22Rv1 (cell line): ENCODE data around the gene BATF3.
"Not testable (repeated sequence)": the region's sequence is repeated elsewhere in the genome, so short reads cannot be mapped to it uniquely, and the experiment has no call there.

Experiments used
- H3K27ac ChIP-seq: fragments of 450-650 bp; 2 replicates; pipeline ENCODE4 v1.5.1; 2017
- ZFX ChIP-seq: fragments of 450-650 bp; IDR thresholded peaks from 2 replicates; pipeline ENCODE4 v1.6.1; 2017; ENCODE audit warnings: antibody characterized with exemption, borderline replicate concordance
- TF ChIP-seq, protein P1 (sequence below): fragments of 450-650 bp; IDR thresholded peaks from 2 replicates; pipeline ENCODE4 v1.5.1; 2017; ENCODE audit warnings: mild to moderate bottlenecking

BATF3 gene

DNA sequence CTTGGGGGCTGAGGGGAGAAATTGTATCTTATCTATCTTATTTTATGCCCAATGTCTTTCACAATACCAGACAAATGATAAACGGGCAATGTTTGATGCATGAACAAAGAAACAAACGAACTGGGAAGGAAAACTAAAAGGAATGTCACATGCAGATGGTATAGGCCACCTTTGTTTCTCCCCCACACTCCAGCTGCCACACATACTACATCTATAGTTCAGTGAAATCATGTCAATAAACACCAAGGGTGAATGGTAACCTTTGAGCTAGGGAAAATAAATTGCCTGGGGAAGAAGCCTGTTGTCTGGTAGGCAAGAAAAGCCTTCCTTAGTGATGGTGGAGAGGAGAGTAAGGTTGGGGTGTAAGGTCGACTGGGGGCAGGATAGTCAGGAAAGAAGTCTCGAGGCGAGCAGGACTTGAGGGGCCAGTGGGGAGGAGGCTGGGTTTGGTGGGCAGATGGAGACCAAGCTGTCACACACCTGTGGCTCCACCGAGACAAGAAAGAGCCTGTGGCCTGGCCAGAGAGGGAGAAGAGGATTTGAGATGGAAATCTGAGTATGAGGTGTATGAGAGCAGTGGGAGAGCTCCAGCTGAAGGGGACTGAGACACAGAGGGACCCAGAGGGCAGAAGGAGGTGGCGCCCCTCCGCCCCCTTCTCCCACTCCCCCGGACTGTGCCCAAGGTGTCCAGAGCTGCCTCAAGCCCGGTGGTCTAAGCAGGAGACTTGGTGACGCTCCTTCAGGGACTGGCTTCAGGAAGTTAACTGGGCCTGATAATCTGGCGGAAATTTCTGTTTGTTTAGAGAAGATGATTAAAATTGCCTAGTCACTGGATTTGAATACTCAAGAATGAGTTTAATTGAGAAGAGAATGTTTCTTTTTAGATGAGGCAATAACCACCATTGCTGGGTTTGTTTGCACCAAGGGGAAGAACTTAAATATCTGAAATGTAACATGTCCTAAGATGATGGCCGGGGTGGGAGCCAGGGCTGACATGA is 53.8 kb downstream of the BATF3 start:
- H3K27ac ChIP-seq: no peak overlapping the region
- TF ChIP-seq, protein P1, sequence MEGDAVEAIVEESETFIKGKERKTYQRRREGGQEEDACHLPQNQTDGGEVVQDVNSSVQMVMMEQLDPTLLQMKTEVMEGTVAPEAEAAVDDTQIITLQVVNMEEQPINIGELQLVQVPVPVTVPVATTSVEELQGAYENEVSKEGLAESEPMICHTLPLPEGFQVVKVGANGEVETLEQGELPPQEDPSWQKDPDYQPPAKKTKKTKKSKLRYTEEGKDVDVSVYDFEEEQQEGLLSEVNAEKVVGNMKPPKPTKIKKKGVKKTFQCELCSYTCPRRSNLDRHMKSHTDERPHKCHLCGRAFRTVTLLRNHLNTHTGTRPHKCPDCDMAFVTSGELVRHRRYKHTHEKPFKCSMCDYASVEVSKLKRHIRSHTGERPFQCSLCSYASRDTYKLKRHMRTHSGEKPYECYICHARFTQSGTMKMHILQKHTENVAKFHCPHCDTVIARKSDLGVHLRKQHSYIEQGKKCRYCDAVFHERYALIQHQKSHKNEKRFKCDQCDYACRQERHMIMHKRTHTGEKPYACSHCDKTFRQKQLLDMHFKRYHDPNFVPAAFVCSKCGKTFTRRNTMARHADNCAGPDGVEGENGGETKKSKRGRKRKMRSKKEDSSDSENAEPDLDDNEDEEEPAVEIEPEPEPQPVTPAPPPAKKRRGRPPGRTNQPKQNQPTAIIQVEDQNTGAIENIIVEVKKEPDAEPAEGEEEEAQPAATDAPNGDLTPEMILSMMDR: no peak

DNA sequence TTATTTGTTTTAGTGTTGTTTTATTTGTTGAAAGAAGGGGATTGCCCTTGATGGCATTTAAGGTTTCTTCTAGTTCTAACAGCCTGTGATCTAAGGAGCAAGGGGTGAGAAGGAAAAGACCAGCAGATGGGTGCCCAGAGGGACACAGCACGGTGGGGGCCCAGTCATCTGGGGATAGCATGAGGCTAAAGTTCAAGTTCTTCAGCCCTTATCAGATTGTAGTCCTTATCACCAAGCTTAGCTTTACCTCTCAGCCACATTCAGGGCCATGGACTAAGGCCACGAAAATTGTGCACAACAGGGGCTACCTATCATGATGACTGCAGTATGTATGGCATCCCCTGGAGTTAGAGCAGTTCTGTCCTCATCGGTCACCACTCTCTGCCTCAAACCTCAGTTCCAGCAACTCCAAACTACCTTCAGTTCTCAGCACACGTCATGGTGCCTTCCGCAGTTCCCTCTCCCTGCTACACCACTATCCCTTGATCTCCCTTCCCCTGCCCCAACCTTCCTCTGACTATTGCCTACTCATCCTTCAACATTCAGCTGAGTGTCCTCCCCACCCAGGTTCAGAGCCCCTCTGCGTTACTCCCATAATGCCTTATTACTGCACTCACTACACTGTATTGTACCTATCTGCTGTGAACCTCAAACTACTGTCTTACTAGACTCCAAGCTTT is 54.6 kb downstream of the BATF3 start:
- TF ChIP-seq, protein P1: no peak
- TF ChIP-seq ZFX: no peak
- H3K27ac ChIP-seq: no peak overlapping the region

DNA sequence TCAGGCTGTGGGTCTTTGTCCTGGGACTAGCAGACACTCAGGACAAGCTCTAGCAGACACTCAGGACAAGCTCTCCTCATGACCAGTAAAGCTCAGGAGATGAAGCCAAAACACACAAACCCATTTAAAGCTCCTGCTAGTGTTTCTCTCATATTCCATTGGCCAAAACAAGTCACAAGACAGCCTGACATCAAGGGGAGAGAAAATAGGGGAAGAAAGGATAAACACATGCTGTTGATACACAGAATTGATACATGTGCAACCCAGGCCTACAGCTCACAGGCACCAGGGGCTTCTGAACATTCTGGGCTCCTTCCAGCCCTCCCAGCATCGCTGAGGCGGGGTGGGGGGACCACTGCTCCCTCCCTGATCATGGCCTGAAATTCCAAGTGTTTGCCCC is 55.8 kb downstream of the BATF3 start:
- TF ChIP-seq, protein P1: no peak
- TF ChIP-seq ZFX: no peak
- H3K27ac ChIP-seq: no peak overlapping the region

DNA sequence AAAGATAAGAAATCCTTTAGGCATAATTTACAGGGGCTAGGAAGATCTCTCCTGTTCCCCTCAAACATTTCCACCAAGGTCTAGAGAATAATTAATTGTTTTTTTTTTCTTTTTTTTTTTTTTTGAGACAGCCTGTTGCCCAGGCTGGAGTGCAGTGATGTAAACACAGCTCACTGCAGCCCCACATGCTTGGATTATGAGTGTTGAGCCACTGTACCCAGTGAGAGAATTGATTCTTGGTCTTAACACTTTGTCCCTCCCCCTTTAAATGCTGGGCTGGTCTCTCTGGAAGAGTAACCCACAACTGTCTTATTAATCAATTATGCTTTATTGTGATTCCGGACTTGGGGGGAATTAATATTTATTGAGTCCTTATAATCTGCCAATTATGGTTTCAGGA is 57.7 kb downstream of the BATF3 start:
- H3K27ac ChIP-seq: no peak overlapping the region
- TF ChIP-seq ZFX: no peak
- TF ChIP-seq, protein P1: no peak

DNA sequence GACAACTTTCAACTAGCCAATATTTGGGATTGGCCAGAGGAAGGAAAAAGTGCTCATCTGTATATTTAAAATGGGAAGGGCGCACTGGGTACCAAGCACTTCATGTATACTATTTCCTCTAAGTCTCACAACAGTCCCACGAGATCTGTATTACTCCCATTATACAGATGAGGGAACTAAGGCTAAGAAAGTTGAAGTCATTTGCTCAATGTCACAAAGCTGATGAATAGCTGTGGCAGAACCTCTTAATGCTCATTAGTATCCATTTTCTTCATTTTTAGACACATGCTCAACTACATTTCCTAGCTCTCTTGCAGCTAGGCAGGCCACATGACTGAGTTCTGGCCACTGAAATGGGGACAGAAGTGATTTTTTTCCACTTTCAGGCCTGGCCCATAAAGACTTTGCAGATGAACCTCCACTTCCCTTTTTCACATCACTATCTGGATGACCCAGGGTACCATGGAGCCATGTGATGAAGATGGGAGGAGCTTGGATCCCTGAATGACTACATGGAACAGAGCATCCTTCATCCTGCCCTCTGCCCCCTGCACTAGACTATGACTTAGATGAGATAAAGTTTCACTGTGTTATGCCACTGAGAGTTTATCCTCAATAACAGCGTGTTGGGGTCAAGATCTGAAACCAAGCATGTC is 59.3 kb downstream of the BATF3 start:
- TF ChIP-seq, protein P1: no peak
- no peak for TF ChIP-seq ZFX

DNA sequence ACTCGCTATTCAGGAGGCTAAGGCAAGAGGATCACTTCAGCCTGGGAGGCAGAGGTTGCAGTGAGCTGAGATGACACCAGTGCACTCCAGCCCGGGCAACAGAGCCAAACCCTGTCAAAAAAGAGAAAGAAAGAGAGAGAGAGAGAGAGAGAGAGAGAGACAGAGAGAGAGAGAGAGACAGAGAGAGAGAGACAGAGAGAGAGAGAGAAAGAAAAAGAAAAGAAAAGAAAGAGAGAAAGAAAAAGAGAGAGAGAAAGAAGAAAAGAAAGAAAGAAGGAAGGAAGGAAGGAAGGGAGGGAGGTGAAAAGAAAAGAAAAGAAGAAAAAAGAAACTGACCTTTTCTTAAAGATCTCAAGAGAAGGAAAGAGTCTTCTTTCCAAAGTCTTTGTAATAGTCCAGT is 60.1 kb downstream of the BATF3 start:
- H3K27ac ChIP-seq: not testable (repeated sequence)

More for the DNA sequence above, 59.3 kb downstream of the BATF3 start:
- no peak overlapping the region for H3K27ac ChIP-seq

DNA sequence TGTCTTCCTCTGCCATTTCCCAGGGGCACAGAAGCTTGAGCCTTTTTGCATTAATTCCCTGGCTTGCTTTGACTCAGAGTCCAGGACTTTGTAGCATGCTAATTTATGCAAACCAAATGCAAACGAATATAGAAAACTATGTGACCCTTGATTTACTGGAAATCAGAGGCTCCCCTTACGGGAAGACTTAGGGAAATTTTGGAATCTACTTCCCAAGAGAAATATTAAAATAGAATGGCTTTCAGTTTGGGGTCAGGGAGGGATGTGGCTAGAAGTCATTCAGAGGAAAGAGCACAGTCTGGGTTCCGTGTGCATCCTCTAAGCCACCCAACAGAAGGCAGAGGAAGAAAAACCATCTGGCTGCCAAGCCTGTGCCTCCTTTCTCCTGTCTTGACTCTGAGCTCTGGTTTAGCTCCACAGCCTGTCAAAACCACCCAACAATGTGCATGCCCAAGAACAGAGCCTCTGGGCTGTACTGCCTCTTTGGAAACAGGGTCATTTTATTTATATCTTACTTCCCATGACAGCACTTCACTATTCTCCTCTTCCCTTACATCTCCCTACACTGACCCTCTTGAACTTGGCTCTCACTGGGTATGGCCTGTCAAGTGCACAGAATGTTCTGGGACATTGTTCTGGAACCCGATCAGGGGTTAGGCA is 61.0 kb downstream of the BATF3 start:
- no peak overlapping the region for H3K27ac ChIP-seq
- TF ChIP-seq ZFX: no peak
- TF ChIP-seq, protein P1: no peak
